IPS-15b (cell line): ENCODE data around the gene FUT9.
"Not testable (repeated sequence)": the region's sequence is repeated elsewhere in the genome, so short reads cannot be mapped to it uniquely, and the experiment has no call there.

Experiments
- H3K27me3 ChIP-seq: one replicate; pipeline ENCODE4 v1.6.1; 2013; ENCODE audit warnings: low read length; ENCODE audit not compliant: control insufficient read depth, insufficient read depth
- H3K36me3 ChIP-seq: one replicate; pipeline ENCODE4 v1.6.1; 2013; ENCODE audit warnings: low read length; ENCODE audit not compliant: control insufficient read depth, insufficient read depth
- H3K4me1 ChIP-seq: one replicate; pipeline ENCODE4 v1.6.1; 2013; ENCODE audit warnings: mild to moderate bottlenecking, low read length; ENCODE audit not compliant: control insufficient read depth, insufficient read depth
- H3K4me3 ChIP-seq: one replicate; pipeline ENCODE4 v1.5.1; 2013; ENCODE audit warnings: low read depth, low read length
- H3K9ac ChIP-seq: one replicate; pipeline ENCODE4 v1.6.1; 2013; ENCODE audit warnings: low read depth, mild to moderate bottlenecking, low read length
- H3K9me3 ChIP-seq: one replicate; pipeline ENCODE4 v1.6.1; 2013; ENCODE audit warnings: mild to moderate bottlenecking, low read length; ENCODE audit not compliant: control insufficient read depth, insufficient read depth

The FUT9 gene

GRCh38 chr6:96237638-96238347 lies 222.0 kb downstream of the FUT9 start:
- Histone ChIP-seq H3K4me1 (no peaks in the 10 kb centered on the region), H3K27me3 (no peaks in the 10 kb centered on the region), H3K36me3 (no peaks in the 10 kb centered on the region), H3K9me3 (no peaks in the 10 kb centered on the region), H3K4me3 (no peak overlapping the region), H3K9ac (no peak overlapping the region)

- Histone ChIP-seq H3K36me3 (no peaks in the 10 kb centered on the region), H3K9me3 (no peaks in the 10 kb centered on the region), H3K27me3 (no peaks in the 10 kb centered on the region), H3K4me3 (no peak overlapping the region), H3K9ac (no peak overlapping the region), H3K4me1 (no peaks in the 10 kb centered on the region)
Measured at GRCh38 chr6:96246563-96246962, 230.8 kb downstream of the FUT9 start.

GRCh38 chr6:96249755-96250154 lies 234.0 kb downstream of the FUT9 start:
- no peak overlapping the region for H3K9ac ChIP-seq
- no peaks in the 10 kb centered on the region for H3K4me1 ChIP-seq
- no peaks in the 10 kb centered on the region for H3K36me3 ChIP-seq
- no peaks in the 10 kb centered on the region for H3K27me3 ChIP-seq
- H3K4me3 ChIP-seq: no peak overlapping the region
- H3K9me3 ChIP-seq: no peaks in the 10 kb centered on the region

- no peak overlapping the region for H3K9ac ChIP-seq
- H3K9me3 ChIP-seq: no peaks in the 10 kb centered on the region
- no peaks in the 10 kb centered on the region for H3K4me1 ChIP-seq
- no peaks in the 10 kb centered on the region for H3K27me3 ChIP-seq
- H3K4me3 ChIP-seq: no peak overlapping the region
- H3K36me3 ChIP-seq: no peaks in the 10 kb centered on the region
Measured at GRCh38 chr6:96257751-96258150, 242.0 kb downstream of the FUT9 start.

- not testable (repeated sequence) for H3K4me3 ChIP-seq, H3K9ac ChIP-seq, H3K4me1 ChIP-seq, H3K9me3 ChIP-seq, H3K36me3 ChIP-seq, H3K27me3 ChIP-seq
Measured at GRCh38 chr6:96260787-96261430, 245.1 kb downstream of the FUT9 start.
